Trophoblast cell (in vitro differentiated cells and primary cell): ENCODE measurements around the gene PRSS50.

Experiments
- DNase-seq, 2 donors: peaks; one replicate each; pipeline ENCODE4 v3.0.0-alpha.2; 2016
- H2AFZ ChIP-seq: 2 replicates; pipeline ENCODE4 v1.6.1; 2013; ENCODE audit warnings: low read length, moderate library complexity, mild to moderate bottlenecking; ENCODE audit not compliant: insufficient read depth, poor library complexity
- H2AK5ac ChIP-seq: 2 replicates; pipeline ENCODE4 v1.6.1; 2013; ENCODE audit warnings: mild to moderate bottlenecking, low read length
- H2BK120ac ChIP-seq: 2 replicates; pipeline ENCODE4 v1.6.1; 2013; ENCODE audit warnings: low read length, mild to moderate bottlenecking, moderate library complexity; ENCODE audit not compliant: insufficient read depth, poor library complexity
- H2BK12ac ChIP-seq: 2 replicates; pipeline ENCODE4 v1.6.1; 2013; ENCODE audit warnings: mild to moderate bottlenecking, low read length, moderate library complexity
- H2BK5ac ChIP-seq: 2 replicates; pipeline ENCODE4 v1.6.1; 2013; ENCODE audit warnings: low read length, low read depth, moderate library complexity, mild to moderate bottlenecking; ENCODE audit not compliant: poor library complexity
- H3K14ac ChIP-seq: 2 replicates; pipeline ENCODE4 v1.6.1; 2013; ENCODE audit warnings: mild to moderate bottlenecking, low read length
- H3K18ac ChIP-seq: 2 replicates; pipeline ENCODE4 v1.6.1; 2013; ENCODE audit warnings: mild to moderate bottlenecking, low read length
- H3K23ac ChIP-seq: 2 replicates; pipeline ENCODE4 v1.6.1; 2013; ENCODE audit warnings: low read length
- H3K27ac ChIP-seq: 2 replicates; pipeline ENCODE4 v1.5.1; 2013; ENCODE audit warnings: low read depth, mild to moderate bottlenecking, inconsistent platforms, low read length, moderate library complexity
- H3K27me3 ChIP-seq: 2 replicates; pipeline ENCODE4 v1.6.1; 2013; ENCODE audit warnings: inconsistent platforms, mild to moderate bottlenecking, low read length, moderate library complexity; ENCODE audit not compliant: insufficient read depth
- H3K36me3 ChIP-seq, 2 experiments: 1 replicate in 1 of 2; 2 replicates in 1 of 2; pipeline ENCODE4 v1.6.1; 2013; ENCODE audit warnings: low read length in 2 of 2, mild to moderate bottlenecking in 2 of 2, moderate library complexity in 1 of 2; ENCODE audit not compliant: insufficient read depth in 2 of 2, control insufficient read depth in 1 of 2
- H3K4ac ChIP-seq: 2 replicates; pipeline ENCODE4 v1.6.1; 2013; ENCODE audit warnings: low read depth, mild to moderate bottlenecking, low read length, moderate library complexity
- H3K4me1 ChIP-seq, 2 experiments: 1 replicate in 1 of 2; 2 replicates in 1 of 2; pipeline ENCODE4 v1.6.1; 2013; ENCODE audit warnings: low read length in 2 of 2, mild to moderate bottlenecking in 2 of 2, moderate library complexity in 1 of 2; ENCODE audit not compliant: insufficient read depth in 2 of 2, control insufficient read depth in 1 of 2
- H3K4me2 ChIP-seq: 2 replicates; pipeline ENCODE4 v1.6.1; 2013; ENCODE audit warnings: inconsistent platforms, mild to moderate bottlenecking, low read length, moderate library complexity
- H3K4me3 ChIP-seq: 2 replicates; pipeline ENCODE4 v1.5.1; 2013; ENCODE audit warnings: mild to moderate bottlenecking, low read depth, low read length, inconsistent platforms
- H3K79me1 ChIP-seq: one replicate; pipeline ENCODE4 v1.6.1; 2013; ENCODE audit warnings: low read length
- H3K79me2 ChIP-seq: 2 replicates; pipeline ENCODE4 v1.6.1; 2013; ENCODE audit warnings: low read length, mild to moderate bottlenecking; ENCODE audit not compliant: control insufficient read depth, insufficient read depth, poor library complexity
- H3K9ac ChIP-seq: 2 replicates; pipeline ENCODE4 v1.6.1; 2013; ENCODE audit warnings: mild to moderate bottlenecking, low read length
- H3K9me3 ChIP-seq: 2 replicates; pipeline ENCODE4 v1.6.1; 2013; ENCODE audit warnings: low read depth, mild to moderate bottlenecking, control low read depth, inconsistent platforms, low read length; ENCODE audit not compliant: insufficient read depth
- H4K12ac ChIP-seq: 2 replicates; pipeline ENCODE4 v1.6.1; 2013; ENCODE audit warnings: low read depth, mild to moderate bottlenecking, low read length, moderate library complexity
- H4K8ac ChIP-seq: 2 replicates; pipeline ENCODE4 v1.6.1; 2013; ENCODE audit warnings: low read depth, mild to moderate bottlenecking, low read length, moderate library complexity
- H4K91ac ChIP-seq: one replicate; pipeline ENCODE4 v1.6.1; 2013; ENCODE audit warnings: low read depth, mild to moderate bottlenecking, low read length, moderate library complexity
- WGBS: extraction: QIAGEN DNeasy Blood & Tissue Kit; methylation state at CpG from one replicate; pipeline ENCODE4 v1.1.7; 2013; ENCODE audit warnings: missing lambda C conversion rate; ENCODE audit not compliant: insufficient read length, insufficient coverage; ENCODE audit errors: extremely low coverage; 5-methylcytosine and 5-hydroxymethylcytosine counted together

The PRSS50 gene

GRCh38 chr3:46719735-46720271, 2.1 kb upstream of the PRSS50 start:
- DNase-seq = no peak
- no peaks in the 10 kb centered on the region for H3K27me3 ChIP-seq
- H3K14ac ChIP-seq = no peak overlapping the region
- no peak overlapping the region for H3K27ac ChIP-seq
- H3K4ac ChIP-seq = no peak overlapping the region
- H4K91ac ChIP-seq = no peak overlapping the region
- no peak overlapping the region for H3K9ac ChIP-seq
- H4K8ac ChIP-seq = no peak overlapping the region
- H2BK12ac ChIP-seq = no peak overlapping the region
- no peak overlapping the region for H4K12ac ChIP-seq
- WGBS = no CpG with 5 or more reads among the region's 4 CpGs
- H3K79me2 ChIP-seq = no peaks in the 10 kb centered on the region
- no peak overlapping the region for H2BK5ac ChIP-seq
- H3K23ac ChIP-seq = no peak overlapping the region
- H3K4me1 ChIP-seq = no peaks in the 10 kb centered on the region
- no peaks in the 10 kb centered on the region for H3K79me1 ChIP-seq
- no peak overlapping the region for H3K18ac ChIP-seq
- H2BK120ac ChIP-seq = no peak overlapping the region
- H2AFZ ChIP-seq = no peak overlapping the region
- H3K9me3 ChIP-seq = no peaks in the 10 kb centered on the region
- no peak overlapping the region for H3K4me2 ChIP-seq
- no peak overlapping the region for H3K4me3 ChIP-seq
- no peaks in the 10 kb centered on the region for H3K36me3 ChIP-seq
- H2AK5ac ChIP-seq = no peak overlapping the region

DNA sequence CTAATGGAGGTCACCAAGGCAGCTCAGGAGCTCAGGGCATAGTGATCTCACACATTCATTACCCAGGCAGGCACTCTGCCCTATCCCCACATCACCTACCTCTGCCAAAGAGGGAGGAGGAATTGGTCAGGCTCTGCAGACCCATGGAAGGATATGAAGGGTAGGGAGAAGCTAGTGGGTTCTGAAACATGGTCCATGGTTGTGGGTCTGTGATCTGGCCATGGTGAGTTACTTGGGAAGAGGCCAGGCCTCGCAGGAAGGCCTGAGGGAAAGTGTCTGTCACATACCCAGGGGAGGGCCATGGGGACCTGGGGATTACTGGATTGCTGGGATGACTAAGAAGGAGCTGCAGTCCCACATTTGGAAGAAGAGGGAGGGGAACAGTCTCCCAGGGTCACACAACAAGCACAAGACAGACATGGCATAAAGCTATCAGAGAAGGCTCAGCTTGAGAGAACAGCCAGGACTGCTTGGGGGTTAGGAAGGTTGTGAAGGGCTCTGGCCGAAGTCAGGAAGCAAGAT, 1.4 kb upstream of the PRSS50 start:
- no peak overlapping the region for H4K8ac ChIP-seq
- no peak overlapping the region for H2BK120ac ChIP-seq
- no peak overlapping the region for H2AK5ac ChIP-seq
- H4K91ac ChIP-seq = no peak overlapping the region
- H3K18ac ChIP-seq = no peak overlapping the region
- no peak overlapping the region for H3K4me3 ChIP-seq
- no peak overlapping the region for H2BK12ac ChIP-seq
- H2BK5ac ChIP-seq = no peak overlapping the region
- H3K9me3 ChIP-seq = peaks cover 1% of the 10 kb centered on the region
- H4K12ac ChIP-seq = no peak overlapping the region
- no peak overlapping the region for H3K4ac ChIP-seq
- H3K27ac ChIP-seq = no peak overlapping the region
- DNase-seq = no peak
- no peak overlapping the region for H3K9ac ChIP-seq
- no peaks in the 10 kb centered on the region for H3K79me2 ChIP-seq
- WGBS = no CpG with 5 or more reads among the region's 2 CpGs
- no peak overlapping the region for H2AFZ ChIP-seq
- no peaks in the 10 kb centered on the region for H3K27me3 ChIP-seq
- no peaks in the 10 kb centered on the region for H3K36me3 ChIP-seq
- H3K14ac ChIP-seq = no peak overlapping the region
- no peak overlapping the region for H3K23ac ChIP-seq
- no peaks in the 10 kb centered on the region for H3K79me1 ChIP-seq
- no peaks in the 10 kb centered on the region for H3K4me1 ChIP-seq
- H3K4me2 ChIP-seq = no peak overlapping the region

DNA sequence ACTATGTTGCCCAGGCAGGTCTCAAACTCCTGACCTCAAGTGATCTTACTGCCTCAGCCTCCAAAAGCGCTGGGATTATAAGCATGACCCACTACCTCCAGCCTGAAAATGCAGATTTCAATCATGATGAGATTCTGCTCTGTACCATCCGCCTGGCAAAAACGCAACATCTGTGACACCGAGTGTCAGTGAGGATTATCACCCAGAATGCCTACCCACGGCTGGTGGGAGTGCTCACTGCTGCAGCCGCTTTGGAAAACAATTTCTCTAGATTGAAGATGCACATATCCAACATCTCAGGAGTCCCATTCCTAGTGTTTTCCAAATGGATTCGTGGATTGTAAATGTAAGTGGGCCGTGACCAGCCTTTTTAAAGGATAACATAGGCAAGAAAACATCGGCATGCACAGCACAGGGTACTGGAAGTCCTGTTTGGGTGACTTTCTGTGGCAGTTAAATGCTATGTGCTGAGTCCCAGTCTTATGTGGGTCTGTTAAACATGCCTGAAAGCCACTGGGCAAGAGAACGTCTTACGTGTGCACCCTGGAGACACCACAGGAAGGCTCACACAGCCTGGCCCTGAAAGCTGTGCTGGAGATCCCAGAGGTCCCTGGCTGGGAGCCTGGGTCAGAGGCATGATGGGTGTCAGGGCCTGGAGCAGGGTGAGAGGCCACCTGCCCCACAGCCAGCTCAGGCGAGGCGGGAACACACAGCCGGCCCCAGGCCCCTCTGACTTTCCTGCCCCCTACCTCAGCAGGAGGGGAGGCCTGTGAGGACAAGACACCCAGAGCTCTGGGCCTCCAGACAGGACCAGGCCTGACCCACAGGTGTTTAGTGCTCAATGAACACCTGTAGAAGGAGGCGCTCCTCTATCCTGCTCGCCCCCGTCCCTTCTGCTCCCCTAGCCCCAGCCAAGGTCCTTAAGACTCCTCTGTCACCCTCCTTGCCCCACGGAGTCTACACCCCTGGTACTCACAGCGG, 918 bp downstream of the PRSS50 start:
- DNase-seq = no peak
- Histone ChIP-seq H2AFZ (no peak overlapping the region), H3K23ac (no peak overlapping the region), H3K4me3 (no peak overlapping the region), H2AK5ac (no peak overlapping the region), H3K27ac (no peak overlapping the region), H3K4me2 (no peak overlapping the region), H4K12ac (no peak overlapping the region), H3K27me3 (no peaks in the 10 kb centered on the region), H4K8ac (no peak overlapping the region), H3K79me1 (no peaks in the 10 kb centered on the region), H3K14ac (no peak overlapping the region), H3K9me3 (peaks cover 4% of the 10 kb centered on the region), H3K9ac (no peak overlapping the region), H3K79me2 (no peaks in the 10 kb centered on the region), H3K36me3 (no peaks in the 10 kb centered on the region), H3K4me1 (peaks cover under 1 to 1% of the 10 kb centered on the region in 2 experiments), H2BK120ac (no peak overlapping the region), H2BK5ac (no peak overlapping the region), H3K4ac (no peak overlapping the region), H3K18ac (no peak overlapping the region), H4K91ac (no peak overlapping the region), H2BK12ac (no peak overlapping the region)
- WGBS = no CpG with 5 or more reads among the region's 19 CpGs

GRCh38 chr3:46715507-46716175, 2.0 kb downstream of the PRSS50 start:
- Histone ChIP-seq H3K27me3 (no peaks in the 10 kb centered on the region), H4K12ac (no peak overlapping the region), H2BK12ac (no peak overlapping the region), H3K4me1 (peaks cover 8 to 9% of the 10 kb centered on the region in 2 experiments), H3K4me3 (no peak overlapping the region), H3K4ac (no peak overlapping the region), H3K36me3 (no peaks in the 10 kb centered on the region), H3K27ac (no peak overlapping the region), H2AFZ (no peak overlapping the region), H3K23ac (no peak overlapping the region), H2BK120ac (no peak overlapping the region), H3K4me2 (no peak overlapping the region), H3K79me1 (no peaks in the 10 kb centered on the region), H2AK5ac (no peak overlapping the region), H3K14ac (no peak overlapping the region), H4K91ac (no peak overlapping the region), H4K8ac (no peak overlapping the region), H3K79me2 (no peaks in the 10 kb centered on the region), H3K9ac (no peak overlapping the region), H2BK5ac (no peak overlapping the region), H3K9me3 (peaks cover 4% of the 10 kb centered on the region), H3K18ac (no peak overlapping the region)
- no peak for DNase-seq
- no CpG with 5 or more reads among the region's 11 CpGs for WGBS
